ENCODE measurements around the gene ELP5.

The ELP5 gene

GRCh38 chr17:7219229-7219811 is 32.7 kb upstream of the ELP5 start:
- DNase-seq = peak in 1 of 3 donors; percentile 22

GRCh38 chr17:7219812-7220592 is 32.0 kb upstream of the ELP5 start, which contains the start of the genes ACADVL and DLG4:
TSS of gene ACADVL (plus strand) at chr17:7219938. CDS start at chr17:7219985, 47 bp downstream.
TSS of gene DLG4 (minus strand) at chr17:7219836.
- peak; percentile 93 to 96 (median 95) for DNase-seq

GRCh38 chr17:7220593-7221277 is 31.3 kb upstream of the ELP5 start:
- DNase-seq = peak; percentile 62 to 80 (median 69)

GRCh38 chr17:7221278-7222092 is 30.5 kb upstream of the ELP5 start:
- no peak for DNase-seq

GRCh38 chr17:7222093-7222971 is 29.7 kb upstream of the ELP5 start:
- DNase-seq = no peak

GRCh38 chr17:7222972-7223292 is 29.1 kb upstream of the ELP5 start:
- no peak for DNase-seq

GRCh38 chr17:7223375-7223774 is 28.6 kb upstream of the ELP5 start:
- no peak for DNase-seq

GRCh38 chr17:7224110-7224509 is 27.9 kb upstream of the ELP5 start:
- no peak for DNase-seq

- DNase-seq = no peak
Measured at GRCh38 chr17:7224661-7225111, 27.3 kb upstream of the ELP5 start.

GRCh38 chr17:7225711-7226331 is 26.2 kb upstream of the ELP5 start:
- DNase-seq = no peak

- DNase-seq = no peak
Measured at GRCh38 chr17:7226721-7227710, 25.0 kb upstream of the ELP5 start.

GRCh38 chr17:7228920-7229319 is 23.1 kb upstream of the ELP5 start:
- no peak for DNase-seq

GRCh38 chr17:7229504-7229903 is 22.5 kb upstream of the ELP5 start:
- no peak for DNase-seq

- no peak for DNase-seq
Measured at GRCh38 chr17:7232114-7232513, 19.9 kb upstream of the ELP5 start.

GRCh38 chr17:7233701-7234082 is 18.3 kb upstream of the ELP5 start:
- DNase-seq = no peak

- DNase-seq = peak; percentile 94 to 96 (median 96)
Measured at GRCh38 chr17:7234083-7234951, 17.7 kb upstream of the ELP5 start, which contains the start of gene DVL2. TSS of gene DVL2 (minus strand) at chr17:7234517. CDS start at chr17:7234262, 255 bp downstream.

- DNase-seq = peak; percentile 55 to 67 (median 57)
Measured at GRCh38 chr17:7235693-7236665, 16.0 kb upstream of the ELP5 start.

- no peak for DNase-seq
Measured at GRCh38 chr17:7236808-7237207, 15.2 kb upstream of the ELP5 start.
